Fibroblast of lung (primary cell): ENCODE measurements around the gene DPP4. TPM values are rescaled to one million over a fixed set of nuclear protein-coding genes. Genes with fewer than 3 reads are reported as not detected.
"Not testable (repeated sequence)": the region's sequence is repeated elsewhere in the genome, so short reads cannot be mapped to it uniquely, and the experiment has no call there.

Source experiments
- DNase-seq, 2 donors: peaks; one replicate each; pipeline versions ENCODE4 v3.0.0 to v3.0.0-alpha.2; 2010; ENCODE audit warnings: low read depth in 2 of 2
- H2AFZ ChIP-seq: 2 replicates; pipeline ENCODE4 v1.5.1; 2012; ENCODE audit warnings: low read length, control low read depth, inconsistent platforms
- H3K27ac ChIP-seq: 2 replicates; pipeline ENCODE4 v1.5.1; 2011; ENCODE audit warnings: low read length, control low read depth; ENCODE audit not compliant: insufficient read depth
- H3K27me3 ChIP-seq: 2 replicates; pipeline ENCODE4 v1.5.1; 2011; ENCODE audit warnings: mild to moderate bottlenecking, low read length; ENCODE audit not compliant: control insufficient read depth, insufficient read depth
- H3K36me3 ChIP-seq: 2 replicates; pipeline ENCODE4 v1.5.1; 2011; ENCODE audit warnings: low read length; ENCODE audit not compliant: control insufficient read depth, insufficient read depth
- H3K4me1 ChIP-seq: 2 replicates; pipeline ENCODE4 v1.5.1; 2011; ENCODE audit warnings: low read length; ENCODE audit not compliant: control insufficient read depth, insufficient read depth; ENCODE audit errors: extremely low read depth
- H3K4me2 ChIP-seq: 2 replicates; pipeline ENCODE4 v1.5.1; 2011; ENCODE audit warnings: low read length, control low read depth; ENCODE audit not compliant: insufficient read depth; ENCODE audit errors: extremely low read depth
- H3K4me3 ChIP-seq, 4 experiments: fragments of 200-600 bp in 1 of 4; sonication (generic) in 1 of 4; replicated peaks in 1 of 4; 2 replicates each; pipeline ENCODE4 v1.5.1; 2011 to 2016; ENCODE audit warnings: low read length in 4 of 4, low read depth in 3 of 4, mild to moderate bottlenecking in 3 of 4, control low read depth in 2 of 4, inconsistent platforms in 1 of 4, mixed read lengths in 1 of 4; ENCODE audit not compliant: insufficient read depth in 1 of 4; ENCODE audit errors: control extremely low read depth in 1 of 4
- H3K79me2 ChIP-seq: 2 replicates; pipeline ENCODE4 v1.5.1; 2012; ENCODE audit warnings: mild to moderate bottlenecking, low read length, inconsistent platforms; ENCODE audit not compliant: control insufficient read depth, insufficient read depth
- H3K9ac ChIP-seq: 2 replicates; pipeline ENCODE4 v1.5.1; 2011; ENCODE audit warnings: mild to moderate bottlenecking, low read length, control low read depth; ENCODE audit not compliant: insufficient read depth
- H3K9me3 ChIP-seq: 2 replicates; pipeline ENCODE4 v1.5.1; 2012; ENCODE audit warnings: low read depth, low read length; ENCODE audit not compliant: control insufficient read depth, insufficient read depth
- H4K20me1 ChIP-seq: 2 replicates; pipeline ENCODE4 v1.5.1; 2011; ENCODE audit warnings: low read length; ENCODE audit not compliant: control insufficient read depth, insufficient read depth; ENCODE audit errors: extremely low read depth
- CTCF ChIP-seq, 2 donors: IDR thresholded peaks in 1 of 2; conservative IDR thresholded peaks in 1 of 2; 1 replicate in 1 of 2; 2 replicates in 1 of 2; pipeline ENCODE4 v1.5.1; 2011 to 2012; ENCODE audit warnings: low read length in 2 of 2, control low read depth in 1 of 2, inconsistent platforms in 1 of 2, low read depth in 1 of 2, mild to moderate bottlenecking in 1 of 2
- EZH2 ChIP-seq: IDR thresholded peaks from 2 replicates; pipeline ENCODE4 v1.5.1; 2012; ENCODE audit warnings: low read length, control low read depth, mild to moderate bottlenecking; ENCODE audit errors: missing control alignments
- polyA plus RNA-seq, 2 donors: library from polyadenylated mRNA; depleted of rRNA in 1 of 2; stranded (reverse) in 1 of 2; unstranded in 1 of 2; fragments of >200 nt; gene quantifications; 2 replicates each; pipeline ENCODE4 v1.2.1, GENCODE V29; 2011 to 2012; ENCODE audit warnings: missing spikeins in 1 of 2
- total RNA-seq: library from RNA; depleted of rRNA; stranded (reverse); fragments of >200 nt; gene quantifications from 2 replicates; pipeline ENCODE4 v1.2.1, GENCODE V29; 2014

DPP4 gene
- total and polyA plus RNA-seq, 2 donors (not counting 1 experiment from before 2014, with no cell fraction given) = 58.1 to 297 TPM

GRCh38 chr2:161979490-161979889, 94.5 kb downstream of the DPP4 start:
- Histone ChIP-seq H3K79me2 (no peaks in the 10 kb centered on the region), H3K36me3 (no peaks in the 10 kb centered on the region), H3K4me2 (no peak overlapping the region), H3K4me1 (no peaks in the 10 kb centered on the region), H3K4me3 (no peak overlapping the region), H3K27ac (no peak overlapping the region), H4K20me1 (no peaks in the 10 kb centered on the region), H3K9me3 (no peaks in the 10 kb centered on the region), H3K27me3 (no peaks in the 10 kb centered on the region), H2AFZ (no peak overlapping the region), H3K9ac (no peak overlapping the region)
- no peak for DNase-seq
- TF ChIP-seq EZH2 (no peak), CTCF (conservative IDR thresholded peaks at IDR 0.05 in 1 of 2, IDR thresholded peaks at IDR 0.05 in 1 of 2; ENCODE audit: low read depth in 1 of 2, low read length in 2 of 2) (no peak)

GRCh38 chr2:161977926-161978325, 96.1 kb downstream of the DPP4 start:
- not testable (repeated sequence) for H3K27me3 ChIP-seq, H3K9ac ChIP-seq, H2AFZ ChIP-seq, H3K79me2 ChIP-seq, H3K36me3 ChIP-seq, H3K27ac ChIP-seq, DNase-seq, H3K4me1 ChIP-seq, H3K4me3 ChIP-seq, H3K9me3 ChIP-seq, H4K20me1 ChIP-seq, H3K4me2 ChIP-seq

GRCh38 chr2:161976917-161977316, 97.1 kb downstream of the DPP4 start:
- DNase-seq = no peak
- H3K4me2 ChIP-seq = no peak overlapping the region

More at GRCh38 chr2:161976917-161977316, 97.1 kb downstream of the DPP4 start:
- H2AFZ ChIP-seq = no peak overlapping the region
- H3K27ac ChIP-seq = no peak overlapping the region
- H3K9ac ChIP-seq = no peak overlapping the region
- H3K4me3 ChIP-seq = no peak overlapping the region
- no peaks in the 10 kb centered on the region for H3K27me3 ChIP-seq
- H3K4me1 ChIP-seq = no peaks in the 10 kb centered on the region
- H3K79me2 ChIP-seq = no peaks in the 10 kb centered on the region
- H3K9me3 ChIP-seq = no peaks in the 10 kb centered on the region
- no peaks in the 10 kb centered on the region for H4K20me1 ChIP-seq
- no peak for TF ChIP-seq CTCF (conservative IDR thresholded peaks at IDR 0.05 in 1 of 2, IDR thresholded peaks at IDR 0.05 in 1 of 2; ENCODE audit: low read depth in 1 of 2, low read length in 2 of 2)
- TF ChIP-seq EZH2 = no peak
- H3K36me3 ChIP-seq = no peaks in the 10 kb centered on the region
